HG03045 (cell line): ENCODE data around the gene LMBR1.
"Not testable (repeated sequence)": the region's sequence is repeated elsewhere in the genome, so short reads cannot be mapped to it uniquely, and the experiment has no call there.

ENCODE experiments used
- ATAC-seq: cut with Tn5 transposase; IDR thresholded peaks from one replicate; pipeline ENCODE4 v1.9.1; 2021; ENCODE audit warnings: mild to moderate bottlenecking, moderate library complexity; ENCODE audit not compliant: unreplicated experiment

Gene LMBR1

DNA sequence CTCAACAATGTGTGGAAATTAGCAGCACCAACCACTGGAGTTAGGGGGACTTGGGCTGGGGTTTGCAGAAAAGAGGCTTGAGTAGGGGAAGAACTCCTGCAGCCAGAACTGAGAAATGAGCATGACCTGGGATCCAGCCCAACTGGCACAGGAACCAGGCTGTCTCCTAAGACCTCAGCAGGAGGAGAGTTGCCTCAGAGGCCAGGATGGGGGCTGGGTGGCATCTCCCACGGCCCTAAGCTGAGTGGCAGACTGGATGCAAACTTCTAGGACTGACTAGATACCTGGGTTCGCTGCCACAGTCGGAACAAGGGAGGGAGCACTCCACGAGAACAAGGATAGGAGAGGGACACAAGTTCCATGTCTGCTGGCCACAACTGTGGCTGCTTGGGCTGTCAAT, 189.8 kb downstream of the LMBR1 start:
- ATAC-seq, result no peak

DNA sequence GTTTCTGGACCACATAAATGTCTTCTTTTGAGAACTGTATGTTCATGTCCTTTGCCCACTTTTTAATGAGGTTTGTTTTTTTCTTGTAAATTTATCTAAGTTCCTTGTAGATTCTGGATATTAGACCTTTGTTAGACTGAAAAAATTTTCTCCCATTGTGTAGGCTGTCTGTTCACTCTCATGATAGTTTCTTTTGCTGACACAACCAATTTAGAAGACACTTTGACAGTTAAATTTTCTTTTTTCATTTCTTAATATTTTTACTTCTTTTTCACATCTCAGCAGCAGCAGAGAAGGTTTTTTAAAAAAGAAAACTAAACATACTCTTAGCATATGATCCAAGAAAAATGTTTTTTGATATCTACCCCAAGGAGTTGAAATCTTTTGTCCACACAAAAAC, 190.6 kb downstream of the LMBR1 start:
- ATAC-seq, result no peak

DNA sequence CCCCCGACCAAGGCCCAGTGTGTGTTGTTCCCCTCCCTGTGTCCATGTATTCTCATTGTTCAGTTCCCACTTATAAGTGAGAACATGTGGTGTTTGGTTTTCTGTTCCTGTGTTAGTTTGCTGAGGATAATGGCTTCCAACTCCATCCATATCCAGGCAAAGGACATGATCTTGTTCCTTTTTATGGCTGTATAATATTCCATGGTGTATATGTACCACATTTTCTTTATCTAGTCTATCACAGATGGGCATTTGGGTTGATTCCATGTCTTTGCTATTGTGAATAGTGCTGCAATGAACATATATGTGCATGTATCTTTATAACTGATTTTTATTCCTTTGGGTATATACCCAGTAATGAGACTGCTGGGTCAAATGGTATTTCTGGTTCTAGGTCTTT, 191.2 kb downstream of the LMBR1 start:
- ATAC-seq, result not testable (repeated sequence)

DNA sequence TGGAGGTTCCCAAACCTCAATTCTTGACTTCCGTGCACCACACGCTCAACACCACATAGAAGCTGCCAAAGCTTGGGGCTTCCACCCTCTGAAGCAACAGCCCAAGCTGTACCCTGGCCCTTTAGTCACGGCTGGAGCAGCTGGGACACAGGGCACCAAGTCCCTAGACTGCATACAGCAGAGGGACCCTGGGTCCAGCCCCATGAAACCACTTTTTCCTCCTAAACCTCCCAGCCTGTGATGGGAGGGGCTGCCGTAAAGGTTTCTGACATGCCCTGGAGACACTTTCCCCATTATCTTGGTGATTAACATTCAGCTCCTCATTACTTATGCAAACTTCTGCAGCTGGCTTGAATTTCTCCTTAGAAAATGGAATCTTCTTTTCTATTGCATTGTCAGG, 194.5 kb downstream of the LMBR1 start:
- not testable (repeated sequence) for ATAC-seq

DNA sequence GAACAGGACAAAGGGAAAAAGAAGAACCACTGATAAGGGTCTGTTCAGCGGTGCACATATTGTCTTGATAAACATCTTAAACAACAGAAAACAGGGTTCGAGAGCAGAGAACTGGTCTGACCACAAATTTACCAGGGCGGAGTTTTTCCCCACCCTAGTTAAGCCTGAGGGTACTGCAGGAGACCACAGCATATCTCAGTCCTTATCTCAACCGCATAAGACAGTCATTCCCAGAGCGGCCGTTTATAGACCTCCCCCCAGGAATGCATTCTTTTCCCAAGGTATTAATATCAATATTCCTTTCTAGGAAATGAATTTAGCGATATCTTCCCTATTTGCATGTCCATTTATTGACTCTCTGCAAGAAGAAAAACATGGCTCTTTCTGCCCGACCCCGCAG, 195.7 kb downstream of the LMBR1 start:
- ATAC-seq, result not testable (repeated sequence)

DNA sequence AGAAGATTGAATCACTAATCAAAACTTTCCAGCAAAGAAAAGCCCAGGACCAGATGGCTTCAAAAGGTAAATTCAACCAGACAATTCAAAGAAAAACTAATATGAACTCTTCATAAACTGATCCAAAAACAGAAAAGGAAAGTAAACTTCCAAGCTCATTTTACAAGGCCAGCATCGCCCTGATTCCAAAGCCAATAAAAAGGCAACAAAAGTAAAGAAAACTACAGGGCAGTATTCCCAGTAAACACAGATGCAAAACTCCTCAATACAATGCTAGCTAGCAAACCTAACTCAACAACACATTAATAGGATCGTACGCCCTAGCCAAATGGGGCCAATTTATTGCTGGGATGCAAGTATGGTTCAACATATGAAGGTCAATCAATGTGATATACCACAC, 199.4 kb downstream of the LMBR1 start:
- no peak for ATAC-seq

DNA sequence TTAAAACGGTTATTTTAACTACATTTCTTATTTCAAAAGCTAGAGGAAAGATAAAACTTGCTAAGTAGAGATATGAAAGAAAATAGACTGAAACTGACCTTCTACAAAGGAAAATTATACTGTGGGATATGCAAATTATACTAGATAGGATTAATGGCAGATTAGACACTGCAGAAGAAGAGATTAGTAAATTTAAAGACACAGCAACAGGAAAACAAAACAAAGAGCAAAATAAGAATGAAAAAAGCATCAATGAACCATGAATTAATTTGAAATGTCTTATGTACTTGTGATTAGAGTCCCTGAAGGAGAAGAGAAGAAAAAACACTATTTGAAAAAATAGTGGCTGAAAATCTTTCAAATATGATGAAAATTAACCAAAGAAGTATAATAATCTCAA, 200.1 kb downstream of the LMBR1 start:
- ATAC-seq, result no peak

DNA sequence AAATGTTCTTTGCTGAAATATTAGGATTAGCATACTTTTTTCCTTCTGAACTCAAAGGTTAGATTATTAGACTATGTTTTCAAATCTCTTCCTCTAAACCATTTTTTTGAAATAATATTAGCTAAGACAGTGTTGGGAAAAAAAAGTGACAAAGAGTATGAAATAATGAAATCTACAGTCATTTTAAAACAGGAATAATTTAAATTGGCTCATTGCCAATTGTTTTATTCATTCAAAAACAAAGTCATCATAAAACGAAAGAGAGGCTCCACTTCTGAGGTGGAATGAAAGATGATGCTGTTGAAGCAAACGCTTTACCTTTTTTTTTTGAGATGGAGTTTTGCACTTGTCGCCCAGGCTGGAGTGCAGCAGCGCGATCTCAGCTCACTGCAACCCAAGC, 201.2 kb downstream of the LMBR1 start:
- no peak for ATAC-seq

DNA sequence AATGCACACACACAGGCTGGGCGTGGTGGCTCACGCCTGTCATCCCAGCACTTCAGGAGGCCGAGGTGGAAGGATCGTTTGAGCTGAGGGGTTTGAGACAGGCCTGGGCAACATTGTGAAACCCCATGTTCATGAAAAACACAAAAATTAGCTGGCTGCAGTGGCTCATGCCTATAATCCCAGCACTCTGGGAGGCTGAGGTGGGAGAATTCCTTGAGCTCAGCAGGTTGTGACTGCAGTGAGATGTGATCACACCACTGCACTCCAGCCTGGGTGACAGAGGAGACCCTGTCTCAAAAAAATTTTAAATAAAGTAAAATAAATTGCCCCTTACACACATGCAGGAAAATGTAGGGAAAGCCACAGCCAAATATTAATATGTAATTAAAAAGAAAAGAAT, 208.3 kb downstream of the LMBR1 start:
- no peak for ATAC-seq

DNA sequence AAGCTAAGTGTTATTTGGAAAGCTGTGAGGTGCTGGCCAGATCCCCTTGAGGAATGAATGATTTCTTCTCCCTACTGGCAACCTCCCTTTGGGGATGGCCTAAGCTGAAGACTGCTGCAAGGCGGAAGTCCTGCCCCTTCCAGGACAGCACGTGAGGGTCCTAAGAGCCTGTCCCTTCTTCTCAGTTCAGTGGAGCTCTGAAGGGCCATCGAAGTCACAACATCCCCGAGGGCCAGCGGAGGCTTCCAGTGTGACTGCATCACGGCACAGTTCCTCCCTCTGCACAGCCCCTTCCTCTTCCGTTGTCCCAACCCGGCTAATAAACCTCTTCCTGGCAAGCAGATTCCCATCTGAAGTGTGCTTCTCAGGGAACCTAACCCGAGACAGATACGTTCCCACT, 208.7 kb downstream of the LMBR1 start:
- no peak for ATAC-seq

DNA sequence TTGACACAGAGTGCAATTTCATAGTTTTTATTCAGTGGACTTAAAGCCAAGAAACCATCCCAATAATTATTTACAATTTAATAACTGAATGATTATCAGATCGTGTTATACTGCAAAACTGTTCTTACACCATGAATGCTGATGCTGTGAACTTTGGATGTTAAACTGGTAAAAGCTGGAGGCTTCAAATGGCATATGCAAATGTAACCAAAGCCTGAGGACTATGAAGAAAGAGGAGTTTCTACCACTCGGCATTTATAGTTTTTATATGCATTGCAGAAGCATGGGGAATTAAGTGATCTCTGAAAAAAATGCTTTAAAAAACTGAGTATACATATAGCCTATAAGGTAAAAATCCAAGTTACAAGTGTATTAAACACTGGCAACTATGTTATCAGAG, 210.1 kb downstream of the LMBR1 start:
- no peak for ATAC-seq

DNA sequence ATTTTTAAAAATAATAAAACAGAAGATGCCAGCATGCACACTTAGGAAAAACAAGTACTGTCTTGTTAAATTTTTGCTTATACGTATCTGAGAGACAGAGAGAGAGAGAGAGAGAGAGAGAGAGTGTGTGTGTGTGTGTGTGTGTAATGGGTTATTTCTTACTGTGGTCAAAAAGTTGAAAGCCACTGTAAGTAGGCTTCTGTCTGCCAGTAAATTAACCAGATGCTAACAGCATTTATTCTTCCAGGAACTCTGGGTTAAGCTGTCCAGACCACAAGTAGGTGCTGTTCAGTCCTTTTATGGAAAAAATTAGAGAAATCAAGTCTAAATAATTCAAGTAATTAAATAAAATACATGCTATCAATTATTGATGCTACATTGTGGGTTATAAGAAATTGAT, 212.7 kb downstream of the LMBR1 start:
- no peak for ATAC-seq

DNA sequence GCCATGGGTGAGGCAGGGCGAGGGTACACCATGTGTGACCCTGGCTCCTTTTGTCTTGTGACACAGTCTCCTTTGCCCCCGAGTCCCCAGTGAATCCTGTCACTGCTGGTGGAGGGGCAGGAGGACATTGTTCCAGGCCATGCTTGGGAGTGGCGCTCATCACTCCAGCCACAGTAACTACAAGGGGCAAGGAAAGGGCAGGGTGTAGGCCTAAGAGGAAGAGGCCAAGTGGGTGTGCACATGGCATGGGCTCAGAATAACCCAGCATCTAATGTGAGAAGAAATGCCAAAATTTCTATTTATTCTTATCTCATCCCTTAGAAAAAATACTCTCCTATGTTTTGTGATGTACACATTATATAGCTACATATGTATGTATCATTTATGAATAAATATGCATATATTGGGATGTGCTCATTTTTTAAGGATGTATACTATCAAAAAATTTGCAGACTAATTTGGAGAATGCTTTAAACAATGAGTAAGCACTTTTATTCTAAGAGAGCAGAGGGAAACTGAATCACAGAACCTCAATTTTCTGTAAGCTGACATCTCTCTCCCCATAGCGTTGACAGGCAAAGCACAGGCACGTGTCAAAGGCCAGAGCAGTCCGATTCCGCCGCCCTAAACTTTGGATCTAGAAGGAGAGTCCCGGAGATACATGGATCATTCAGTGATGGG, 215.5 kb downstream of the LMBR1 start:
- no peak for ATAC-seq

DNA sequence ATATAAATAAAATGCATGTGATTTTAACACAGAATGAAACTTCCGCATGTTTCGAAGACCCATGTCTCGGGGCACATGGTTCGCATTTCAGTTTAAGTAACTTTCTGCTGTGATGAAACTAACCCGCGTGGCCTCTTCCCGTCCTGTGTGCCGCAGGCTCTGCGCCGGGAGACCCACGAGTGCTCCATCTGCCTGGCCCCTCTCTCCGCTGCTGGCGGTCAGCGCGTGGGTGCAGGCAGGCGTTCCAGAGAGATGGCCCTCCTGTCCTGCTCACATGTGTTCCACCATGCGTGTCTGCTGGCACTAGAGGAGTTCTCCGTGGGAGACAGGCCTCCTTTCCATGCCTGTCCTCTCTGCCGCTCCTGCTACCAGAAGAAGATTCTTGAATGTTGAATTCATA, 216.7 kb downstream of the LMBR1 start:
- ATAC-seq, result no peak

DNA sequence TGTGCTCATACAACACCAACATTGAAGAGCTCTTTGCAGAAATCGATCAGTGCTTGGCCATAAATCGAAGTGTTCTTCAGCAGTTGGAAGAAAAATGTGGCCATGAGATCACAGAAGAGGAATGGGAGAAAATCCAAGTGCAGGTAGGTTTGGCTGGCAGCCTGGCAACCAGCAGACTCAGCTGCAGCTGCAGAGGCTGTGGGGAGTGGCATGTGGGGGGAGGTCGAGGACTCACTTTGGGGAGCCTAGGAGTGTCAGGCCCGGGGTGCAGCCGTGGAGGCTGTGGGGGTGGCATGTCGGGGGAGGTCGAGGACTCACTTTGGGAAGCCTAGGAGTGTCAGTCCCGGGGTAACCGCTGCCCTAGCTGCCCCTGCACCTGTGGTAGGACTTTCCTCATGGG, 217.3 kb downstream of the LMBR1 start:
- ATAC-seq, result no peak

DNA sequence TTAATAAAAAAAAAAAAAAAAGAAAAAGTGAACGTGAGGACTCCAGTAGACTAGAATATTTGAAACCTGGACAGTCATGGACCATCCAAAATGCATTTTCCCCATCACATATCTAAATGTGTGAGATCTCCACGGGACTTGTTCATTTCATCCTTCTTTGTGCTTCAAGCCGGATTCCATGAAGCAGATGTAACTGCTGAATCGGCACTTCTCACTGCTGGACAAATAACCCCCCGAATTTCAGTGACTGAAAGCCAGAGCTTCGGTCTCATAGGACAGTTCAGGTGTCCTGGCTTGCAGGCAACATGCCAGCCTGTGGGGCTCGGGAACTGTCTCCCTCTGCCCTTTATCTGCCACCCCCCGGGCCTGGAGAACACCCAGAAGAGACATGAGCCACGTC, 219.1 kb downstream of the LMBR1 start:
- ATAC-seq, result no peak

DNA sequence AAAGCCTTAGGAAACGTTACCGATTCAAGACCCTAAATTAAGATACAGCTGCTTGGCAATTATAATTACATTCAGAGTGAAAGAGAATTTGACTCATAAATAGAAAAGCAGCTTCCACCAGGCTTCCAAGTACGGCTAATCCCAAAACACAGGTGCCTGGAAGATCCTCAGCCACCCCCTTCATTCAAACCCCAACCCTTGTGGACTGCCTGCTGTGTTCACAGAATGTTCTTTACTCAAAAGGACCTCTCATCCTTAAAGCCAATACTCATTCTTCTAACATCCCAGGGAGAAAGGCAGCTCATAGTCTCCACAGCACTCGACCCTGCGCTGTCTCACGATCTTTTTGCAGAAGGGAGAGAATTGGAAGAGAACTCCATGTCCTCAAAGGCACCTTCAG, 219.5 kb downstream of the LMBR1 start:
- no peak for ATAC-seq

DNA sequence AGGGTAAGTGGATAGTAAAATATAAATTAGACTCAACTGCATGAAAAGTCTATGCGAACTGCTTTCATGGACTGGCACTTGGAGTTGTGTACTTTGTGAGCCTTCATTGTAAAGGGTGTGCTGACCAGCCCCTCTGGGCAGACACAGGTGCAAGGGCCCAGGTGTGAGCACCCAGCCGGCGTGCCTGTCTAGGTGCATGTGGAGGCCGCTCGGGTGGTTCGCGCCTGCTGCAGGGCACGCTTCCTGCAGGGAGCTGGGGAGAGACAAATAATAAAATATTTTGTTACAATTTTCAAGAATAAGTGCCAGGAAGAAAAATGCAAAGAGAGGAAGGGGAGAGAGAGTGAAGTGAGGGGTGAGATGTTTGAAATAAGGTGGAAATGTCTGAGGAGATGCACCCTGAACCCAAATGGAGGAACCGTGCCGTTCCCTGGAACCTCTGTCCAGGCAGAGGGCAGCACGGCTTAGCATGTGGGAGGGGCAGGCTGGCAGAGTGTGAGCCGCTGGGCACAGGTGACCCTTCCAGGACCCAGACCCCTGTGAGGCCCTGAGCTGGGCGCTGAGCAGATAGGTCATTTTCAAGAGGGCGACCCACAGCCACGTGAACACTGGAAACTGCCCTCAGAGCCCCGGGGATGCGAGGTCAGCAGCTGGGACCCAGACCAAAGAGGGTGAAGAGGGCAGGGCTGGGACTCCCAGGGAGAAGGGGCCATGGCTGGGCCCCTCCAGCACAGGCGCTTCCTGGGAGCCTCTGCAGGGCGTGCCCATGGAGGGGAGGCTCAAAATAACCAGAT, 223.8 kb downstream of the LMBR1 start:
- ATAC-seq, result no peak

DNA sequence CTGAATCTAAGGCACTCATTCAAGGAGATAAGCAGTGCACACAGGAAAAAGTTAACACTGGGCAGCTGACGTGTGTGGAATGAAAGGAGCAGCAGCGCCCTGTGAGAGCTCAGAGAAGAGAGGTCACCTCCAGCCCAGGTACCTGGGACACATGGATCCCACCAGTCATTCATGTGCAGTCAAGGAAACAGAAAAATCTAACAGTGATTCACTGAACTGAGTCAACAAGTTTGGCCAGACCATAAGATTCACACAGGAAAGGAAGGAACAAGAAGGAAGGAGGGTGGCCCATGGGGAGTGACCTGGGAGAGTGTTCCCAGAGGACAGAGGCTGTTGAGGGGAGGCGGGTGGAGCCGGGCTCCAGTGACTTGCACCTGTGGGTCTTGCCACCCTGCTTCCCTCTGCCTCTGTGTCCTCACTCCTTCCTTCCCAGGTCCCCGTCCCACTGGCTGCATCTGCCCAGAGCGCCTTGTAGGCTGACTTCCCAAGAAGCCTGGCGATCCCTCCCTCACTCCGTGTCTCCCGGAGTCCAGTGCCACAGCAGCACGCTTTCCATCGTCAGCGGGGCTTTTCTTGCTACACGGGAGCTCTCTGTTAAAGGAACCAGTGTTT, 224.7 kb downstream of the LMBR1 start:
- ATAC-seq, result no peak

DNA sequence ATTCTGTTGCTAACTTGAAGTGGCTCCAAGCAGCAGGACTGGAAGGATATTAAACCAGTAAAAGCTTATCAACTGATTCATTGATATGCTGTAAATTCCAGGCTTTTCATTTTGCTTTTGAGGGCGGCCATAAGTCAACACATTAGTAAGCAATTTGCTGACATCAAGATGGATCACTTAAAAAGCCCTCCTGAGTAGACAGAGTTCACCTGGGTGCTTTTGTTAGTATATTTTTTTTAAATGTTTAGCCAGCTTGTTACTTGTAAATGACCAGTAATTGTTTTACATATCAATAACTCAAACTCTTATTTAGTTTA, 225.9 kb downstream of the LMBR1 start:
- ATAC-seq, result no peak

DNA sequence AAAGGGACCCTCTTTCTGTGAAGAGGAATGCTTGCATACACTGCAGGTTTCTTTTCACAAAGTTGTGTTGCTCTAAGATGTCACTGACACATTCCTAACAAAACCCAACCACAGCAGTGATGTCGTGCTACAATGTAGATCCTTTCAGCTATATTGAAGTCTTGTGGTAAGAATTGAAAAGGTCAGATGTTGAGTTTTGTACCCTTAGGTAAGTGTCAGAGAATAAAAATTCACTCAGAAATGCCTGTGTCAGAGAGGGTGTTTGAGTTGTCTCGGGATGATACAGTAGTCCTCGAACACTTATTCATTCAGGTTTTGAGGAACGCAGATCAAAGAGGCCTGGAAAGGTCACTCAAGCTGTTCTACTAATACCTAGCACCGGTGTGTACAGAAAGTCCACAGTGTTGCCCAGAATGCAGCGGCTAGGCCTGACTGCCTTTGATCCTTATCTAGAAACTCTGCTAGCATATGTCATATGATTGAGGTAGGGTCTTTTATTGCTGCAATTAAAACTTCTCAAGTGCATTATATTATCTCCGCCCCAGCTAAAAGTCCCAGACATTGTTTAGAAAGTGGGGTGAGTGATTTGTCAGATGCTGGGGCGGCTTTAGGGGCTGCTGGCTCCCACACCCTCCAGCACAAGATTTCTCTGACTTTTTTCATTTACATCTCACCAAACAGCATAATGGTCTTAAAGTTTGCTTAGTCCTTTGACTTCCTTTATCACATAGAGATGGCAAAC, 226.4 kb downstream of the LMBR1 start:
- ATAC-seq, result no peak

DNA sequence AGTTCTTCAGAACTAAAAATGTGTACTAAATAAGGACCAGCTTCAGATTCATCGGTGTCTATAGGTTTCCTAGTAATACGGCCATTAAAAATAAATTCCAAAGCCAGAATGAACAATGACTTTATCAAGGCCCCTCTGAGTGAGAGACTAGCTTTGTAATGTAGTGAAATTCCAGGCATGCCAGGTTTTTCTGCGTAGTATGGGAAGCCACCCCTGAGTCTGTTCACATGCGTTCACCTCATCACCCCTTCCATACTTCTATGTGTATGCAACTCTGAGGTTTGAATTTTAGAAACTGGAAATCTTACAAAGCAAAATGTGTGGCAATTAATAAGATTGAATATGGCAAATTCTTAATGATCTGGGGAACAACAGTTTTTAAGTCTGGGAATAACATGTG, 227.9 kb downstream of the LMBR1 start:
- no peak for ATAC-seq
